OCI-LY7 (cell line): ENCODE data around the gene NCOA7. TPM values are rescaled to one million over a fixed set of nuclear protein-coding genes. Genes with fewer than 3 reads are reported as not detected.
A peak's percentile ranks its signal among the peaks of the same experiment; 100 is the strongest.

ENCODE experiments used
- BruUV-seq: library from RNA; stranded (reverse); fragments of 400-500 nt; replicated peaks from 2 replicates; lab custom pipeline; 2021; lab: Mats Ljungman, UMichigan
- CTCF ChIA-PET: fragments of 300-600 bp; sonication (Branson Sonifier 250); formaldehyde crosslinking; loops from one replicate; lab custom pipeline; 2022; ENCODE audit warnings: antibody characterized with exemption; ENCODE audit not compliant: unreplicated experiment; lab: Charles Lee
- POLR2A ChIA-PET: fragments of 300-600 bp; sonication (Branson Sonifier 250); formaldehyde crosslinking; loops from one replicate; lab custom pipeline; 2022; ENCODE audit warnings: antibody characterized with exemption; lab: Charles Lee
- DNase-seq: peaks from one replicate; pipeline ENCODE4 v3.0.0-alpha.2; 2015; ENCODE audit warnings: low spot score
- H2AFZ ChIP-seq: fragments of 200-600 bp; sonication (generic), shearing (Covaris generic); 2 replicates; pipeline ENCODE4 v1.6.1; 2014; ENCODE audit warnings: mild to moderate bottlenecking, antibody characterized with exemption, low read length, moderate library complexity
- H3K27ac ChIP-seq: fragments of 200-600 bp; sonication (generic); 2 replicates; pipeline ENCODE4 v1.5.1; 2014; ENCODE audit warnings: mixed run types, low read depth, mild to moderate bottlenecking, moderate library complexity, low read length, inconsistent platforms; ENCODE audit not compliant: poor library complexity, severe bottlenecking
- H3K36me3 ChIP-seq: fragments of 200-600 bp; sonication (generic); 2 replicates; pipeline ENCODE4 v1.6.1; 2014; ENCODE audit warnings: mild to moderate bottlenecking, antibody characterized with exemption, low read length, moderate library complexity, mixed read lengths; ENCODE audit not compliant: insufficient read depth
- H3K4me1 ChIP-seq: fragments of 200-600 bp; sonication (generic); 2 replicates; pipeline ENCODE4 v1.5.1; 2014; ENCODE audit warnings: mild to moderate bottlenecking, low read length; ENCODE audit not compliant: insufficient read depth, poor library complexity, severe bottlenecking
- H3K4me2 ChIP-seq: fragments of 200-600 bp; sonication (generic); 2 replicates; pipeline ENCODE4 v1.6.1; 2014; ENCODE audit warnings: mild to moderate bottlenecking, low read length
- H3K4me3 ChIP-seq: fragments of 200-600 bp; sonication (generic); 2 replicates; pipeline ENCODE4 v1.5.1; 2014; ENCODE audit warnings: mild to moderate bottlenecking, low read depth, low read length; ENCODE audit not compliant: poor library complexity, severe bottlenecking
- H3K79me2 ChIP-seq: fragments of 200-600 bp; sonication (generic); 2 replicates; pipeline ENCODE4 v1.6.1; 2016; ENCODE audit warnings: low read depth, mild to moderate bottlenecking, low read length, moderate library complexity, mixed read lengths; ENCODE audit not compliant: insufficient read depth
- H3K9me2 ChIP-seq: fragments of 200-600 bp; sonication (generic); 2 replicates; pipeline ENCODE4 v1.6.1; 2016; ENCODE audit warnings: mild to moderate bottlenecking, low read length, mixed read lengths; ENCODE audit not compliant: insufficient read depth
- H3K9me3 ChIP-seq: fragments of 200-600 bp; sonication (generic); 2 replicates; pipeline ENCODE4 v1.6.1; 2014; ENCODE audit warnings: mild to moderate bottlenecking, mixed run types, low read length, mixed read lengths
- H4K20me1 ChIP-seq: fragments of 200-600 bp; sonication (generic); 2 replicates; pipeline ENCODE4 v1.6.1; 2014; ENCODE audit warnings: mild to moderate bottlenecking, antibody characterized with exemption, low read length, moderate library complexity, mixed read lengths; ENCODE audit not compliant: insufficient read depth
- EZH2phosphoT487 ChIP-seq: fragments of 200-600 bp; sonication (generic); IDR thresholded peaks from 2 replicates; pipeline ENCODE4 v1.6.1; 2018; ENCODE audit warnings: low read depth, borderline replicate concordance, mild to moderate bottlenecking, mixed run types, antibody characterized with exemption, low read length, moderate library complexity, mixed read lengths
- intact Hi-C: fragments of 100-400 bp; cut with micrococcal nuclease; formaldehyde crosslinking; loops from one replicate; pipeline ENCODE4 v1.10.0; 2022; ENCODE audit not compliant: unreplicated experiment
- total RNA-seq, 2 experiments: library from RNA; depleted of rRNA in 1 of 2; stranded (reverse); fragments of >200 nt in 1 of 2; shearing (Covaris generic) in 1 of 2; gene quantifications; 2 replicates each; pipeline ENCODE4 v1.2.3, GENCODE V29; 2014 to 2022
- TF ChIP-seq, protein P1 (sequence below): fragments of 200-600 bp; sonication (generic); conservative IDR thresholded peaks from 2 replicates; pipeline ENCODE4 v1.5.1; 2014; ENCODE audit warnings: mild to moderate bottlenecking, antibody characterized with exemption, low read length, moderate library complexity, mixed read lengths

The NCOA7 gene
- total RNA-seq, 2 experiments from 2014 or later: 14.8 to 52.2 TPM

DNA sequence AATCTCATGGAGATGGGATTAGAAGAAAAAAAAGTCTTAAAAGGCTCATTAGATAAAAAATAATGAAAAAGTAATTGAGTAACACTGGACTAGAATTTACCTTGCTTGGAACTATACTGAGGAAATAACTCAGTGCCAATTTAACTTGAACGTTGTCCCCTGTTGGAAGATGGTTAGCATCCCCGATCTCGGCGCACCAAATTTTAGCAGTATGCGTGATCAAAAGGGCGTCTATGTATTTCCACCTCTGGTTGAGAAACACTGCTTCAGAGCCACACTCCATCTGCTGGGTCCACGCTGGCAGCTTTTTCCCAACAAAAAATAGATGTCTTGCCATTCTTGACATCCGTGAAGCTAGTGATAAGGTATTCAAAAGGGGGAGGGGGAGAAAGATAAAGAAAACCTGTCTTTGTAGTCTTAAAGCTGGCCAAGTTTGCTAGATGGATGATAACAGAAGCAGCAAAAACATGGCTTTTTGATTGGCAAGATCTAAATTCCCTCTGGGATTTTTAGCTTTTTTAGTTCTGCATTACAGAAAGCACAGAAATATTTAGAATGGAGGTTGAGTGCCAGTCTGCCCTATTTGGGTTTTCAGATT lies 172.2 kb downstream of the NCOA7 start:
- ChIA-PET CTCF (no interaction called here), POLR2A (interaction anchor here (1.2 to 2.8 kb wide), 3 partner anchors 11 to 173 kb away, joined by 5 to 8 read pairs (median 5); partner anchors contain the start of gene NCOA7)
- Histone ChIP-seq H3K4me2 (no peak overlapping the region), H3K27ac (no peak overlapping the region), H3K36me3 (peaks cover 15% of the 10 kb centered on the region), H3K4me1 (peaks cover 9% of the 10 kb centered on the region), H3K79me2 (peaks cover 15% of the 10 kb centered on the region), H3K9me2 (no peaks in the 10 kb centered on the region), H3K9me3 (no peaks in the 10 kb centered on the region), H4K20me1 (no peaks in the 10 kb centered on the region), H2AFZ (no peak overlapping the region), H3K4me3 (no peak overlapping the region)
- no TSS peak for BruUV-seq
- TF ChIP-seq EZH2phosphoT487: no peak
- TF ChIP-seq, protein P1, sequence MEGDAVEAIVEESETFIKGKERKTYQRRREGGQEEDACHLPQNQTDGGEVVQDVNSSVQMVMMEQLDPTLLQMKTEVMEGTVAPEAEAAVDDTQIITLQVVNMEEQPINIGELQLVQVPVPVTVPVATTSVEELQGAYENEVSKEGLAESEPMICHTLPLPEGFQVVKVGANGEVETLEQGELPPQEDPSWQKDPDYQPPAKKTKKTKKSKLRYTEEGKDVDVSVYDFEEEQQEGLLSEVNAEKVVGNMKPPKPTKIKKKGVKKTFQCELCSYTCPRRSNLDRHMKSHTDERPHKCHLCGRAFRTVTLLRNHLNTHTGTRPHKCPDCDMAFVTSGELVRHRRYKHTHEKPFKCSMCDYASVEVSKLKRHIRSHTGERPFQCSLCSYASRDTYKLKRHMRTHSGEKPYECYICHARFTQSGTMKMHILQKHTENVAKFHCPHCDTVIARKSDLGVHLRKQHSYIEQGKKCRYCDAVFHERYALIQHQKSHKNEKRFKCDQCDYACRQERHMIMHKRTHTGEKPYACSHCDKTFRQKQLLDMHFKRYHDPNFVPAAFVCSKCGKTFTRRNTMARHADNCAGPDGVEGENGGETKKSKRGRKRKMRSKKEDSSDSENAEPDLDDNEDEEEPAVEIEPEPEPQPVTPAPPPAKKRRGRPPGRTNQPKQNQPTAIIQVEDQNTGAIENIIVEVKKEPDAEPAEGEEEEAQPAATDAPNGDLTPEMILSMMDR: no peak
- intact Hi-C loops: no loop called here
- no peak for DNase-seq

GRCh38 chr6:125963817-125964216 lies 173.1 kb downstream of the NCOA7 start:
- DNase-seq: no peak
- CTCF ChIA-PET: interaction anchor here (0.7 kb wide), 1 partner anchor 123 kb away, joined by 3 read pairs; no protein-coding TSS in a partner anchor
- POLR2A ChIA-PET: interaction anchor here (1.3 to 2.8 kb wide), 2 partner anchors 11 to 174 kb away, joined by 5 to 8 read pairs; partner anchors contain the start of gene NCOA7
- H3K4me3 ChIP-seq: no peak overlapping the region
- peaks cover 23% of the 10 kb centered on the region for H3K36me3 ChIP-seq
- BruUV-seq: no TSS peak
- H3K4me1 ChIP-seq: peaks cover 9% of the 10 kb centered on the region
- H3K9me3 ChIP-seq: no peaks in the 10 kb centered on the region
- intact Hi-C loops: no loop called here
- no peak overlapping the region for H3K4me2 ChIP-seq
- no peak overlapping the region for H2AFZ ChIP-seq
- TF ChIP-seq, protein P1: no peak
- peaks cover 8% of the 10 kb centered on the region; the same call in 1 of the 2 replicates for H3K79me2 ChIP-seq
- no peaks in the 10 kb centered on the region for H3K9me2 ChIP-seq
- no peak overlapping the region for H3K27ac ChIP-seq
- no peaks in the 10 kb centered on the region for H4K20me1 ChIP-seq

- peaks cover 35% of the 10 kb centered on the region for H3K36me3 ChIP-seq
- no peak overlapping the region for H3K4me2 ChIP-seq
- no peak overlapping the region for H3K4me3 ChIP-seq
- H3K9me2 ChIP-seq: no peaks in the 10 kb centered on the region
- no peak for DNase-seq
- no peak overlapping the region for H3K27ac ChIP-seq
- TF ChIP-seq, protein P1: peak; percentile 43
- TF ChIP-seq EZH2phosphoT487: no peak
- ChIA-PET POLR2A (no interaction called here), CTCF (no interaction called here)
- H2AFZ ChIP-seq: no peak overlapping the region
- intact Hi-C loops: no loop called here
- no TSS peak for BruUV-seq
- peaks cover 13% of the 10 kb centered on the region for H3K4me1 ChIP-seq
- H4K20me1 ChIP-seq: no peaks in the 10 kb centered on the region
- H3K9me3 ChIP-seq: no peaks in the 10 kb centered on the region
- peaks cover 19% of the 10 kb centered on the region; the same call in 1 of the 2 replicates for H3K79me2 ChIP-seq
These were observed 175.8 kb downstream of the NCOA7 start for GRCh38 chr6:125966569-125966968.
